ENCODE data around the gene PZP.
"Not testable (repeated sequence)": the region's sequence is repeated elsewhere in the genome, so short reads cannot be mapped to it uniquely, and the experiment has no call there.

The PZP gene

DNA sequence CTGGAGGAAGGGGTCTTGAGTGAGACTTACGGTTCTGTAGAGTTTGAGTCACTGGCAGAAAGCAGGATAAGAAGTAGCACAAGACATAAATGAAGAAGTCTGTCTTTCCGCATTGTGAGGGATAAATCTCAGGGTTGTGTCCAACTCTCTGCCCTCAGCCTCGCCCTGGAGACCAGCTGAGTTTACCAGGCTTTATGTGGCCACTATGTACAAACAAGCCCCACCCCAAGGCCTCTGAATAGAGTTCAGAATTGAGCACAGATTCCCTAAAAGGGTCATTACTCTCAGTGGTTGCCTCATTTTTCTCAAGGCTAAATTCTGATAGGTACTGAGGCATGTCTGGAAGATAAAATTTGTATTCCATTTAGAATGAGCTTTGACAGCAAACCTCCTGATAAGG lies at the start of gene PZP:
Gene PZP, minus strand, starts transcription at position 167 of the 400 bp plus-strand sequence. Its CDS starts 54 bp downstream, at position 113.
- no peak for DNase-seq

DNA sequence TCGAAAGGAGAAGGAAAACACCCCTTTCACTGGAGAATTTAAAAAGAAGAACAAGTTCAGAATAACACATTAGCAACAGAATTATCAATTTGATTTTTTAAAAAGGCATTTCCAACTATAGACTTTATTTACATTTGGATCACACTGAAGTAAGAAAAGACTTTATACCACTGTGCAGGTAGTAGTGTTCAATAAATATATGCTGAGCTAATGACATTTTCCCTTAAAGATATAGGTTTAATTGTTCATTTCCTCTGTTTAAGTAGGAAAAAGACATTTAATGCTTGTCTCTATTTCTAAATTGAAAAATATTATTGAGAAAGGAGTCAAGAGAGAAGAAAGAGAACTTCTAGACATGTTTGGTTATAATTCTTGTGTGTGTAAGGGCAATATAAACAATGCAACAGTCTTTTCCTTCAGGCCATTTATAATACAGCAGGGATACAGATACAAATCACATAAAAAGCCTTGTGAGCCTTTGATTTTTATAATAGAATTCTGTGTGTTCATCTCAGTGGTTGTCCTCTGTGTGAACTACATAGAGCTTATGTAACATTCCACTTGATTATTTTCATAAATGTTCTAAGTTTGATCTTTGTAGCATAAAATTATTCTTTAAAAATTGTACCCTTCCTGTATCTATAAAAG lies 48.7 kb upstream of the PZP start:
- DNase-seq = no peak

DNA sequence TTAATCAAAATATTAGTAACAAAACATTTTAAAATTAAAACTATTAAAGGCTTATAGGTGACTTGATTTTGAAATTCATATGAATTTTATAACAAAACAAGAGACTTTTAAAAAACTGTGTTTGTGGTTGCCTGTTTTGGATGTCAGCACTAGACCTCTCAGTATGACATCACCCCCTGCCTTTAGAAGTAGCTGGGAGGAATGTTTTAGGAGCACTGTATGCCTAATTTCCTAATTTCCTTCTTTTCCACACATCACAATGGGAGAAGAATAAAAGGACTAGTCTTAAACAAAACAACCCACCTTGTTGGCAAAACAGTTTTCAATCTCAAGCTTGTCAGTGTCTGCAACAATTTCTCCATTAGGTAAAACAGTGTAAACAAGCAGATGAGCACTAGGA lies 48.1 kb upstream of the PZP start:
- DNase-seq = no peak

DNA sequence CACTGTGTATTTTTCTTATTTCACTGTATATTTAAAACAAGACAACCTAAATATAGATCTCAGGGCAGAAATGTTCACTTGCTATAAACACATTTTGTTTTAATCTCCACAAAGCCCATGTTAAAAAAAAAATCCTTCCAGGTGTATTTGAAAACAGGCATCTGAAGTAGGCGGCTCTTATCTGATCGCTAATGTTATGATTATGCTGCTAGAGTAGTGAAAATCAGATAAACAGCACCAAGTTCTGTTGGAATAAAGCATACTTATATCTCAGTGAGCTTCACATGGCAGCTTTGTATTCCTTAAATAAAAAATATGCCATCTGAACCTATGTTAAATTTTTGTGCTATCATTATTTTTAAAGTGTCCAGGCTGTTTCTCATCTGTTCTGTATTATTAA lies 47.6 kb upstream of the PZP start:
- no peak for DNase-seq

DNA sequence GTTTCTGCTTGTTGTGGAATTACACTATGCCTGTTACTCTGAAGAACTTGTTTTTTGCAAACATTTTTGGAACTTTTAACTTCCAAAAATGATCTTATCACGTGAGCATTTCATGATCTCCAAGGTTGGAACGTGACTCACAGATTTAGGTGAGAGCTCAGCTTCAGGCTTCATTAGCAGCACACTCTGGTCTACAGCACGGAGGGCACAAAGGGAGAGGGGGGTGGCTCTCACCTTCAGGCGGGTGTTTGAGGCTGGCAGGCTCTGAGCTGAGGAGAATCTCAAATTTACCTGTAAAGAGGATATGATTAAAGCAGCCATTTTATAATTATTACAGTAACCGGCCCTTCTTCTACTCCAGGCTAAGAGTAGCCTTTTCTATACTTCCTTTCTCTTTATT lies 45.3 kb upstream of the PZP start:
- DNase-seq = no peak

DNA sequence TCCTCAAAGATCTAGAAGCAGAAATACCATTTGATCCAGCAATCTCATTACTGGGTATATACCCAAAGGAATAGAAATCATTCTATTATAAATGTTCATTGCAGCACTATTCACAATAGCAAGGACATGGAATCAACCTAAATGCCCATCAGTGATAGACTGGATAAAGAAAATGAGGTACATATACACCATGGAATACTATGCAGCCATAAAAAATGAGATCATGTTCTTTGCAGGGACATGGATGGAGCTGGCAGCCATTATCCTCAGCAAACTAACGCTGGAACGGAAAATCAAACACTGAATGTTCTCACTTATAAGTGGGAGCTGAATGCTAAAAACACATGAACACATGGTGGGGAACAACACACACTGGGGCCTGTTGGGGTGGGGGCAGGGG lies 44.6 kb upstream of the PZP start:
- not testable (repeated sequence) for DNase-seq

DNA sequence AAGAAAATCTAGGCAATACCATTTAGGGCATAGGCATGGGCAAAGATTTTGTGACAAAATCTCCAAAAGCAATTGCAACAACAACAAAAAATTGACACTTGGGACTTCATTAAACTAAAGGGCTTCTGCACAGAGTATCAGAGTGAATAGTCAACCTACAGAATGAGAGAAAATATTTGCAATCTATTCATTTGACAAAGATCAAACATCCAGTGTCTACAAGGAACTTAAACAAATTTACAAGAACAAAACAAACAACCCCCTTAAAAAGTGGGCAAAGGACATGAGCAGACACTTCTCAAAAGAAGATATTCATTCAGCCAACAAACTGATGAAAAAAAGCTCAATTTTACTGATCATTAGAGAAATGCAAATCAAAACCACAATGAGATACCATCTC lies 44.1 kb upstream of the PZP start:
- DNase-seq = no peak

DNA sequence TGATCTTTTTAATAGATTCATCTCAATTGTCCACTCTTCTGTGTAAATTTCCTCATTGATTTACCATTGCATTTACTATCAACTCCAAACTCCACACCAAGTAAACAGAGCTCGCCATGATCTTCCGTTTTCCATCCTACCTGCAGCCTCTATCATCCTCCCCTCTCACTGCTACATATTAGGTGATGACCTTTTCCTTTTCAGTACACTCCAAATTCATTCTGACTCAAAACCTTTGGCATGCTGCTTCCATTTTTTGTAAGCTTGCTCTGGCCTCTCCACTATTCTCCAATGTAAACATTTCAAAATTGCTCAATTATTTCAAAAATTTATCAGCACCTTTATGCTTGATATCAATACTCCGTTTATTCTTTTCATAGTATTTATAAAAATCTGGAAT lies 40.2 kb upstream of the PZP start:
- no peak for DNase-seq

DNA sequence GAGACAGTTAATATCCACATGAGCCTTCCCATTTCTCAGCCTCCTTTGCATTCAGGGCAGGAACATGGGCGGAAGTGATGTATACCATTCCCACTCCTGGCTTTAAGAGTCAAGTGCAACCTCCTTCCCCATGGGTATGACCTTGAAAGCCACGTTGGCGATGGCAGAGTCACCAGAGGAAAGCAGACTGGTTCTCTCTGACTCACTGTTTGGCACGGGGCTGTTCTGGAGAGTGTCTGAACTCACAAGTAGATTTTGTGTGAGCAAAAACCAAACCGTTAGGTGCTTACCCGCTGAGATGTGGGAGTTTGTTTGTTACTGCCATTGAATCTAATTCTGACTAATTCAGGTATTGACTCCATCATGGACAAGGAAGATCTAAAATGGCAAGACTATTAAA lies 36.7 kb upstream of the PZP start:
- DNase-seq = no peak

DNA sequence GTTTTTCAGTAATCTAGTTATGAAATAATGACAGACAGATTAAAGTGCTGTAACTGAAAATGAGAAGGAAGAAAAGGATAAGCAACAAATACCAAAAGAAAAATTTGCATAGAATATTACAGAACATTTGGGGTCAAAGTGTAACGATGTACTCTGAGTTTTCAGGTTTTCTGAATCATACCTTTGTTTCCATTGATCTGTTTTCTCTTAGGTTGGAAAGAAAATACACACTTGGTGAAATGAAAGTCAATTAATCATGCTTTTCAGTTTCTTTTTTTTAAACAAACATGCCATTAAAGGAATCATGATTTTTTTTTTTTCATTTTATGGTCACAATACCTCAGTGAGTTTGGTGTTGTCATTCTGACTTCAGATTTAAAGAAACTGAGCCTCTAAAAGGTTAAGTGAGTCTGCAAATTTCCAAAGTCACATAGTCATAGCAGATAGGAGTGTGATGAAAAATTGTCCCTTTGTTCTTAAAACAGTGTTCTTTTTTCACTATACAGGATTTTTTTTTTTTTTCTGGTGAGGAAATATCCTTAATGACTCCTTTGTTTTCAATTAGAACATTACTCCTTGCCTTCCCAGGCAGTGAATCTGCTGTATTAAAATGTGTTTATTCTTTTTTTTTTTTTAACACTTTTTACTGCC lies 35.9 kb upstream of the PZP start:
- DNase-seq = no peak

DNA sequence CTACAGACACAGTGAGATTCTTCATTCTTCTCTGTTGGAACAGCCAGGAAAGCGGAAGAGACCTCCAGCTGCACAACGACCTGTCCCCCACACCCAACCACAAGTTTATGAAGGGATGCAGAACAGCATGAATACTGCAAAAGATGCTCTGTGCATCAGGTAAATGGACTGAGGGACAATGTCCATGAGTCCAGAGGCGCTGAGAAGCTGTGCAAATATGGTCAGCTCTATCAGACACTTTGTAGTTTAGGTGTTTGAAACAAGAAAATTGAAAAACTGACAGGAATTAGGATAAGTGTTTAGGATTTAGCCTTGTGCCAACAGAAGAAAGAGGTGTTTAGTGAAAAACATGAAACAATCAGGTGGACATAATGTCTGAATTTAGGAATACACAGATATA lies 33.1 kb upstream of the PZP start:
- DNase-seq = no peak

DNA sequence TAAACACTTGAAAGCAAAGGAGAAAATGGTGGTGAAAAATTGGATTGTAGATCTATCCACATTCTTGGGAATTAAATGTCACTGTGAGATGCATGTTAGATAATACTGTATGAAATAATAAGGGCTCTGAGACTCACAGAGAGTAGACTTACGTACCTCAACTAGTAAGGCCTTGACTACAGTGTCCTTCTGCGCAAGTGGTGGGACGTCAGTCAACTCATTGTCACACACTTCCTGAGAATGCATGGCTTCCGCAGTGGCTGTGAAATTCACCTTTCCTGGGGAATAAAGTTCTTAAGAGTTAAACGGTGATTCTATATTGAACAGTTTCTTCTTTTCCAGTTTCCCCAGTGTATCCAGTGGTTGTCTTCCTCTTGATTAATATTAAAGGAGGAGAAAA lies 32.6 kb upstream of the PZP start:
- no peak for DNase-seq

DNA sequence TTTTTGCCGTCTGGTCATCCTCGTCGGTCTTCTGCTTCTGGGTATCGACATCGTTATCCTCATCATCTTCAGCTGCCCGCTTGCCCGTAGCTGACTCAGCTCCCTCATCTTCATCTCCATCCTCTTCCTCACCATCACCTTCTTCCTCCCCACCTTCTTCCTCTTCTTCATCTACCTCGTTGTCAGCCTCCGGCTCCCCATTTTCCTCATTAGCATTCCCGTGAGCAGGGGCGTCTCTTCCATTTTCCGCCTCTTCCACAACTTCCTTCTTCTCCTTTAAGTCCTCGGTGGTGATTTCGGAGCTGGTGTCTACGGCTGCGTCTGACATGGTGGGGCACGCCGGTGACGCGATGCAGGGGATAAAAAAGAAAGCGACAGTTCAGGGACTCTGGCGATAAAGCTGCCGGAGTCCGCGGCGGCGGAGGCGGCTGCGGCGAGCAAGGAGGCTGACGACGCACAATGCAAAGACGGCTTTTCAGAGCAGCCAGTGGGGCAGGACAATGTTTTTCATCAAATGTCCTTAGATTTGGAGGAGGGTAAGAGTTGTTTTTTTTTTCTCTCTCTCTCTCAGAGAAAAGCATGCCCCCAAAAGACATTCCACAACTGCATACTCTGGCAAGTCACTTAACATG lies 31.9 kb upstream of the PZP start:
- peak; percentile 18 to 20 for DNase-seq

DNA sequence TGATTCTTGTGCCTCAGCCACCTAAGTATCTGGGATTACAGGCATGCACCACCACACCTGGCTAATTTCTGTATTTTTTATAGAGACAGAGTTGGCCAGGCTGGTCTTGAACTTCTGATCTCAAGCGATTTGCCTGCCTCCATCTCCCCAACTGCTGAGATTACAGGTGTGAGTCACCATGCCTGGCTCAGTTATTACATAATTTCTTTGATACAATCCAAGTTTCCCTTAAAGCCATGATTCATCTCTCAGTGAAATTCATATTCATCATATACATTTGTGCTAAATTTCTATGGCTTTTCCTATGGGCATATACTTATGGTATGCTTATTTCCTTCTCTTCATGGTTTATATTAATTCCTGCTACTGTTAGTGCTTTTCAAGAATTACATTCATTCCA lies 29.1 kb upstream of the PZP start:
- DNase-seq = no peak

DNA sequence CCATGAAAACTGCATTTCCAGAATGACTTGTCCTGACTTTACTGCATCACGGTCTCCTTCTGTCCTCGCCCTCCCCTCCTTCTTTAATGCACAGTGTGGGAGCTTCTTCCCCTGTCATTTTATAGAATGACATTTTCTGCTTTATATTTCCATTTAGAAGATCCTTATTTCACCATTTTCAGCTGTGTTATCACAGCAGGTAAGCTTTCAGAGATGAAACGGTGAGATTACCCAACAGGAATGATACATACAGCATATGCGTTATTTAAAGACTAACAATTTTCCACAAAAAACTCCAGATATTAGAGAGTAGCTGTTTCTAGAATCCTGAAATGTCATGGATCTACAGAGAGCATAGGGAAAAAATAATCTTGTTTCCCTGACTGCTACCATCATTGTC lies 27.3 kb upstream of the PZP start:
- DNase-seq = no peak

DNA sequence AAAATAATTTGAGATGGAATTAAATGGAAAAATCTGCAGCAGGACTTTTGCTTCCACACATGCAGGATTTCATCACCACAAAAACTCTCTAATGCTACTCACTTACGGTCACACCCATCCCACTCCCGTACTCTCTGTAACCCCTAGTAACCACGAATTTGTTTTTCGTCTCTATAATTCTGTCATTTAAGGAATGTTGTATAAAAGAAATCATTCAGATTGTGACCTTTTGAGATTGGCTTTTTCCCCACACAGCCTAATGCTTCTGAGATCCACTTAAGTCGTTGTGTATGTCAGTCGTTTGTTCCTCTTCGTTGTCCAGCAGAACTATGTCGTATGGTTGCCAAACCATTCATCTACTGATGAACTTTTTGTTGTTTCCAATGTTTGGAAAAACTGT lies 19.8 kb upstream of the PZP start:
- no peak for DNase-seq

DNA sequence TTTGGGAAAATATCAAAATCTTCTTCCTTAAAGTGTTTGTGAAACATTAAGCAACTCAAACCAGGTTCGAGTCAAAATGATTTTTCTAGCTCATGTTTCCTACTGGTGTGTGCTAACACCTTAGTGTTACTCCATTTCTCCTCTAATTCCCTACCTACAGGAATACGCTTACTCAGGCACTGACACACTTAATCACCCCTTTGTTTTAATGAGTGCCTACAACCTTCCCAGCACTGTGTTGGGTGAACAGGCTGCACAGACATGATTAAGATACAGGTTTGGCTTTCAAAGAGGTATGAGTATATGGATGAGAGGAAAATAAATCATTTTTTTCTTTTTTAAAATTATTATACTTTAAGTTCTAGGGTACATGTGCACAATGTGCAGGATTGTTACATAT lies 15.6 kb upstream of the PZP start:
- DNase-seq = no peak

DNA sequence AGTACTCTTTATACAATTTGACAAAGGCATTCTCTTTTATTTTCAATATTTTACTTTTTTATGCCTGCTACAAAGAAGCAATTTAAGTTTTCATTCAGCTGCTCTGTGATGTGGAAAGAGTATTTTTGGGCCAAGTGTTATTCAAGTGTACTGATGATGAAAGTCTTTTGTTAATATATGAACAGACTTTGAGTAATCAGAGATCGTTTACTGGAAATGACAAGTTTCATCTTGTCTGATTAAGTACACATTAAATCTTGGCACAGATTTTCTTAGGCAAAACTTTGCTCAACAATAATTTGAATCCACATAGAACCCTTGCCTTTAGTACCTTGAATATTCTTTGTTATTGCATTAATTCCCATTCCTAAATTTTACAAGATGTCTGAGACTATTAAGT lies 13.3 kb upstream of the PZP start:
- no peak for DNase-seq

DNA sequence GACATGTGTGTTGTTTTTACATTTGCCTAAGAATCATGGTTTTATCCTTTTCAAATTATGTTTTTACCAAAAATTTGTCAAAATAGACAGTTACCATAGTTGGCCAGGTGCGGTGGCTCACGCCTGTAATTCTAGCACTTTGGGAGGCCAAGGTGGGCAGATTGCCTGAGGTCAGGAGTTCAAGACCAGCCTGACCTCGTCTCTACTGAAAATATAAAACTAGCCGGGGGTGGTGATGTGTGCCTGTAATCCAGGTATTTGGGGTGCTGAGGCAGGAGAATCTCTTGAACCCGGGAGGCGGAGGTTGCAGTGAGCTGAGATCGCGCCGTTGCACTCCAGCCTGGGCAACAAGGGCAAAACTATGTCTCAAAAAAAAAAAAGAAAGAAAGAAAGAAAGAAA lies 12.8 kb upstream of the PZP start:
- DNase-seq = not testable (repeated sequence)

DNA sequence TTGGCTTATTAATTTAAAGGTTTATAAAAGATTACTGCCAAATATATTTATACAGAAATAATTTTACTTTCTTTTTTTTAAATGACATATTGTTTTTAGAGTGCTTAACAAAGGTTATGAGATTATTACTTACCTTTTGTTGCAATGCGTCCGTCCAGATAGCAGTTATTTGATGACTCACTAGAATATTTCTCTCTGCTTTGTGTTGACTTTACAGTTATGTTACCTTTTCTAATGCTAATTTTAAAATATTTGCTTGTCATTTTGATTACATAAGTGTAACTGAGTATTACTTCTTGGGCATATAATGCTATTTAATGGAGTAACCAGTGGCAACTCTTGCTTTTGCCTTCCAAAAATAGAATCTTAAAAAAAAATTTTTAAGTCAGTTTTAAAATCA lies 6.3 kb upstream of the PZP start:
- DNase-seq = no peak

DNA sequence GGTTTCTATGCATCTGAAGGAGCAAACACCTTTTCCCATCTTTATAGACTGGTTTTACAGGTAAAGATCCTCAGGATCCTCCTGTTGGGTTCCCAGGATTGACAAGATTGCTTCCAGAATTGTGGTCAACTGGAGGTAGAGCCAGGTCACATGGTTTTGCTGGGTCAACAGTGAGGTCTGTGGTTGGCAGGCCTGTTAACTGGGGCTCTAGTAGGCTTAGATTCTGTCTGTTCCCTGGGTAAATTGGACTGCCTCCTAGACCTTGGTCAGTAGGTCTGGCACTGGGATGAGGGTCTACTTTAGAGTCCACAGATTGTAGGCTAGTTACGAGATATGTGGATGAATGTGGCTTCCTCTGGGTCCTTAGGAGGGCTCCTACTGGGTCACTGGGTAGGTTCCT lies 3.5 kb upstream of the PZP start:
- DNase-seq = no peak

DNA sequence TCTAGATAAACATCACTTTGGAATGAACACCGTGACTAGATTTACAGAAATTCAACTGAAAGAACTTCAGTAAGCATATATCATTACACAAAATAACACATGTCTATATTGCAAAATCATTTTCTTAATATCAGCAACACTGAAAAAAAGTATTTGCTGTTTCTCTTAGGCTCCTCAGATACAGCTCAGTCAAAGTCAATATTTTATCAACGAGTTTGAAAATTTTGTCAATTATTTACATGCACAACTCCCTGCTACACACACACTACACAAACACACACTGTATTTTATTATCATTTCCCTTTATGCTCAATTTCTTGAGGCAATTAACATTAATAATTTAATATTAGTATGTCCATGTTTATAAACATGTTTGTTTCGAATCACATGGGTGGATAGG lies 3.8 kb downstream of the PZP start:
- DNase-seq = no peak

DNA sequence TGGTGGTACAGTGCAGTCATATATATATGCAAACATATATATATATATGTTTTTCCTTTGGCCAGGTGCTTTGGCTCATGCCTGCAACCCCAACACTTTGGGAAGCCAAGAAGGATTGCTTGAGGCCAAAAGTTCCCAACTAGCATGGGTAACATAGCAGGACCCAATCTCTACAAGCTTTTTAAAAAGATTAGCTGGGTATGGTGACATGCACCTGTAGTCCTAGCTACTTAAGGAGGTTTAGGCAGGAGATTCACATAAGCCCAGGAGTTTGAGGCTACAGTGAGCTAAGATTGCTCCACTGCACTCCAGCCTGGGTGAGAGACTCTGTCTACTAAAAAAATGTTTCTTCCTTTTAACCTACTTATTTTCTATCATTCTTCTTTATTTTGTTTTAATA lies 10.2 kb downstream of the PZP start:
- no peak for DNase-seq

DNA sequence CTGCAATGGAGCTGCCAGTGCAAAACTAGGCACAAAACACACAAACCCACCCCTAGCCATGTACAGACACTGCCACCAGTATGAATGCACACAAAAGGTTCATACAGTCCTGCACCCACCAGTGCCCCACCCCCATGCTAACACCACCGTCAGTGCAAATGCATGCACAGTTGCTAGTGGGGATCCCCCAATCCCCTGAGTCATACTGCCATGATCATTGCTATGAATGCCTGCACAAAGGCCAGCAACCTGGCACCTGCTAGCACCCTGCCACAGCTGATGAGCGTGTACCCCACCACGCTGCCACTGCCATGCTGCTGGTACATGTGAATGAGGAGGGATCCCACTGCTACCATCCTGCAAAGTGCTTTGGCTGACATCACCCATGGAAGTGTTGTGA lies 23.9 kb downstream of the PZP start:
- DNase-seq = no peak

DNA sequence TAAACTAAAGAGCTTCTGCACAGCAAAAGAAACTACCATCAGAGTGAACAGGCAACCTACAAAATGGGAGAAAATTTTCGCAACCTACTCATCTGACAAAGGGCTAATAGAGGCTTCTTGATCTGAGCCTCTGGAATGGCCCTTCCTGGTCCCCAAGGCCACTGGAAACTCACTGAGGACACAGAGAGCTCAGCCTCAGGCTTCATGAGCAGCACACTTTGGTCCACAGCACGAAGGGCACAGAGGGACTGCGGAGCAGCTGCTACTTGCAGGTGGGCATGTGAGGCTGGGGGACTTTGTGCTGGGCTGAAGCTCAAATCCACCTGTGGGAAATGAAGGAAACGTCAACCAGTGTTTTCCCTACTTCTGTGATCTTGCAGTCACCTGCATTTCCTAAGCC lies 27.4 kb downstream of the PZP start:
- no peak for DNase-seq

All from inflammatory macrophage treated with lipopolysaccharide for 1 hour (primary cell).